HepG2 (cell line): ENCODE results near the gene RHBDD3. TPM values are rescaled to one million over a fixed set of nuclear protein-coding genes. Genes with fewer than 3 reads are reported as not detected.

Experiments used
- ATAC-seq: fragments of 200-7000 bp; cut with Tn5 transposase; 3 replicates; pipeline ENCODE4 v1.9.1; 2020; ENCODE audit warnings: mild to moderate bottlenecking, moderate library complexity
- BruUV-seq: library from RNA; stranded (reverse); fragments of 400-500 nt; replicated peaks from 2 replicates; lab custom pipeline; 2021; lab: Mats Ljungman, UMichigan
- CTCF ChIA-PET: fragments of 300-600 bp; formaldehyde crosslinking; extraction: SDS; loops from one replicate; lab custom pipeline; 2021; ENCODE audit warnings: low total read pairs, inconsistent platforms, low intra/inter-chr PET ratio; lab: Yijun Ruan, JAX
- POLR2A ChIA-PET: fragments of 350-600 bp; sonication (Branson Sonifier 250); formaldehyde crosslinking; loops from one replicate; lab custom pipeline; 2020; ENCODE audit warnings: antibody characterized with exemption, inconsistent platforms; lab: Yijun Ruan, JAX
- DNase-seq: peaks from one replicate; pipeline ENCODE4 v3.0.0-alpha.2; 2015; ENCODE audit warnings: low spot score
- FAIRE-seq: peaks from 3 replicates; lab custom pipeline; 2011; peaks lifted over from hg19 to GRCh38; lab: Jason Lieb, UNC
- H2AFZ ChIP-seq: one replicate; pipeline ENCODE4 v1.6.1; 2011; ENCODE audit warnings: low read length, inconsistent platforms
- H3K27ac ChIP-seq: fragments of 300-600 bp; 3 replicates; pipeline ENCODE4 v1.8.0; 2011; ENCODE audit warnings: mixed run types, mild to moderate bottlenecking, mixed read lengths, low read length, inconsistent platforms; ENCODE audit not compliant: insufficient read depth; ENCODE audit errors: extremely low read length
- H3K27me3 ChIP-seq, 2 experiments: fragments of 200-600 bp in 1 of 2; 2 replicates in 1 of 2; 3 replicates in 1 of 2; pipeline versions ENCODE4 v1.6.0 to v1.8.0; 2011; ENCODE audit warnings: low read length in 2 of 2, mild to moderate bottlenecking in 2 of 2, moderate library complexity in 2 of 2, inconsistent platforms in 1 of 2; ENCODE audit not compliant: insufficient read depth in 2 of 2, control insufficient read depth in 1 of 2
- H3K36me3 ChIP-seq, 2 experiments: fragments of 200-600 bp in 1 of 2; replicated peaks in 1 of 2; 2 replicates in 1 of 2; 3 replicates in 1 of 2; pipeline versions ENCODE4 v1.5.1 to v1.8.0; 2011; ENCODE audit warnings: low read length in 2 of 2, inconsistent platforms in 1 of 2; ENCODE audit not compliant: insufficient read depth in 2 of 2, control insufficient read depth in 1 of 2
- H3K4me1 ChIP-seq: 2 replicates; pipeline ENCODE4 v1.5.1; 2012; ENCODE audit warnings: low read length, inconsistent platforms; ENCODE audit not compliant: insufficient read depth
- H3K4me2 ChIP-seq: 2 replicates; pipeline ENCODE4 v1.6.0; 2011; ENCODE audit warnings: low read depth, low read length, inconsistent platforms
- H3K4me3 ChIP-seq, 3 experiments: fragments of 200-600 bp in 1 of 3; sonication (generic), shearing (Covaris generic) in 1 of 3; replicated peaks in 1 of 3; 2 replicates each; pipeline ENCODE4 v1.5.1; 2011 to 2016; ENCODE audit warnings: low read length in 3 of 3, inconsistent platforms in 2 of 3, low read depth in 2 of 3, mild to moderate bottlenecking in 2 of 3, control low read depth in 1 of 3, mixed read lengths in 1 of 3; ENCODE audit not compliant: insufficient read depth in 1 of 3
- H3K79me2 ChIP-seq: one replicate; pipeline ENCODE4 v1.6.1; 2011; ENCODE audit warnings: low read length, inconsistent platforms; ENCODE audit not compliant: insufficient read depth
- H3K9ac ChIP-seq: 2 replicates; pipeline ENCODE4 v1.6.0; 2011; ENCODE audit warnings: mild to moderate bottlenecking, low read depth, low read length, inconsistent platforms; ENCODE audit not compliant: insufficient read depth
- H3K9me3 ChIP-seq: 2 replicates; pipeline ENCODE4 v1.5.1; 2012; ENCODE audit warnings: mild to moderate bottlenecking, low read length
- H4K20me1 ChIP-seq: 2 replicates; pipeline ENCODE4 v1.6.0; 2011; ENCODE audit warnings: inconsistent platforms, mild to moderate bottlenecking, low read length, moderate library complexity; ENCODE audit not compliant: insufficient read depth
- ADNP ChIP-seq: sonication (generic); formaldehyde crosslinking; IDR thresholded peaks from 2 replicates; pipeline ENCODE4 v1.4.0; 2020; ENCODE audit warnings: missing genetic modification reagents
- ATM ChIP-seq: fragments of 450-650 bp; IDR thresholded peaks from 2 replicates; pipeline ENCODE4 v1.7.1; 2017; ENCODE audit warnings: mild to moderate bottlenecking, borderline replicate concordance
- CCAR2 ChIP-seq: fragments of 200-400 bp; formaldehyde crosslinking; optimal IDR thresholded peaks from 2 replicates; pipeline ENCODE3; 2018; ENCODE audit warnings: low read depth, mild to moderate bottlenecking, low read length, moderate library complexity
- EED ChIP-seq: sonication (generic); formaldehyde crosslinking; IDR thresholded peaks from 2 replicates; pipeline ENCODE4 v1.5.0; 2020; ENCODE audit warnings: mild to moderate bottlenecking, missing genetic modification reagents
- FOXK1 ChIP-seq: sonication (generic); formaldehyde crosslinking; IDR thresholded peaks from 2 replicates; pipeline ENCODE4 v1.4.0; 2020; ENCODE audit warnings: low read depth, missing genetic modification reagents, borderline replicate concordance
- HIVEP1 ChIP-seq: sonication (generic); formaldehyde crosslinking; IDR thresholded peaks from 2 replicates; pipeline ENCODE4 v1.4.0; 2020; ENCODE audit warnings: mild to moderate bottlenecking, missing genetic modification reagents
- HNF4G ChIP-seq, 2 experiments: sonication (generic) in 1 of 2; formaldehyde crosslinking in 1 of 2; IDR thresholded peaks; 2 replicates each; pipeline versions ENCODE4 v1.4.0 to v1.6.1; 2011 to 2020; ENCODE audit warnings: borderline replicate concordance in 2 of 2, low read depth in 2 of 2, mild to moderate bottlenecking in 2 of 2, low read length in 1 of 2, missing genetic modification reagents in 1 of 2, moderate library complexity in 1 of 2
- ONECUT2 ChIP-seq: sonication (generic); formaldehyde crosslinking; IDR thresholded peaks from 2 replicates; pipeline ENCODE4 v1.4.0; 2020; ENCODE audit warnings: missing genetic modification reagents
- PHF21A ChIP-seq: sonication (generic); formaldehyde crosslinking; IDR thresholded peaks from 2 replicates; pipeline ENCODE4 v1.5.0; 2020; ENCODE audit warnings: mild to moderate bottlenecking, missing genetic modification reagents
- RBFOX2 ChIP-seq: fragments of 200-400 bp; formaldehyde crosslinking; IDR thresholded peaks from 2 replicates; pipeline ENCODE4 v1.6.1; 2017; ENCODE audit warnings: low read depth, mild to moderate bottlenecking, low read length
- SAP130 ChIP-seq: IDR thresholded peaks from 2 replicates; pipeline ENCODE4 v1.6.1; 2016; ENCODE audit warnings: low read depth
- SMARCC2 ChIP-seq: fragments of 450-650 bp; IDR thresholded peaks from 2 replicates; pipeline ENCODE4 v1.6.1; 2017; ENCODE audit warnings: antibody characterized with exemption, mild to moderate bottlenecking
- TBX3 ChIP-seq: fragments of 450-650 bp; IDR thresholded peaks from 2 replicates; pipeline ENCODE4 v1.6.1; 2017; ENCODE audit warnings: antibody characterized with exemption, mild to moderate bottlenecking, inconsistent platforms, borderline replicate concordance
- ZFP82 ChIP-seq: sonication (generic); formaldehyde crosslinking; IDR thresholded peaks from 2 replicates; pipeline ENCODE4 v1.5.1; 2020; ENCODE audit warnings: mild to moderate bottlenecking, missing genetic modification reagents, borderline replicate concordance
- ZFP90 ChIP-seq: sonication (generic); formaldehyde crosslinking; IDR thresholded peaks from 2 replicates; pipeline ENCODE4 v1.8.0; 2022; ENCODE audit warnings: missing genetic modification reagents, mild to moderate bottlenecking, inconsistent platforms, borderline replicate concordance
- ZNF232 ChIP-seq: sonication (generic); formaldehyde crosslinking; IDR thresholded peaks from 2 replicates; pipeline ENCODE4 v1.4.0; 2020; ENCODE audit warnings: missing genetic modification reagents, borderline replicate concordance
- ZNF33B ChIP-seq: sonication (generic); formaldehyde crosslinking; IDR thresholded peaks from 2 replicates; pipeline ENCODE4 v1.5.1; 2020; ENCODE audit warnings: mild to moderate bottlenecking, missing genetic modification reagents
- ZNF569 ChIP-seq: sonication (generic); formaldehyde crosslinking; IDR thresholded peaks from 2 replicates; pipeline ENCODE4 v1.5.0; 2020; ENCODE audit warnings: mild to moderate bottlenecking, missing genetic modification reagents, moderate library complexity, borderline replicate concordance
- ZNF672 ChIP-seq: sonication (generic); formaldehyde crosslinking; IDR thresholded peaks from 2 replicates; pipeline ENCODE4 v1.8.1; 2022; ENCODE audit warnings: missing genetic modification reagents
- WGBS: methylation state at CpG from one replicate; pipeline ENCODE4 v1.1.6; 2017; ENCODE audit warnings: low lambda C conversion rate; 5-methylcytosine and 5-hydroxymethylcytosine counted together
- in situ Hi-C: cut with HindIII; loops from 2 replicates; pipeline ENCODE4 v1.10.0; 2017; ENCODE audit warnings: low pct_unique_long_range_greater_than_20kb; ENCODE audit not compliant: extremely low pct_ligation_motif_present
- intact Hi-C: fragments of 100-400 bp; cut with micrococcal nuclease; formaldehyde crosslinking; loops from one replicate; pipeline ENCODE4 v1.10.0; 2022; ENCODE audit not compliant: unreplicated experiment
- polyA plus RNA-seq, 8 experiments: library from polyadenylated mRNA; depleted of rRNA in 3 of 8; stranded (reverse) in 7 of 8; unstranded in 1 of 8; fragments of >200 nt; fragmentation: Illumina TruSeq in 4 of 8; extraction: Trizol in 4 of 8; gene quantifications; 2 replicates each; pipeline versions ENCODE4 v1.2.1 to v1.2.3, GENCODE V29; 2011 to 2016; ENCODE audit warnings: low read depth in 4 of 8, missing spikeins in 1 of 8, mixed read lengths in 1 of 8; ENCODE audit not compliant: insufficient read depth in 1 of 8
- total RNA-seq, 5 experiments: library from RNA; depleted of rRNA; stranded (reverse); fragments of >200 nt; fragmentation: Illumina TruSeq; extraction: Trizol; gene quantifications; 2 replicates each; pipeline ENCODE4 v1.2.3, GENCODE V29; 2016; ENCODE audit warnings: low read depth in 1 of 5
- TF ChIP-seq, protein P1 (sequence below): sonication (generic); formaldehyde crosslinking; IDR thresholded peaks from 2 replicates; pipeline ENCODE4 v1.4.0; 2020; ENCODE audit warnings: missing genetic modification reagents; ENCODE audit errors: not compliant biosample characterization

RHBDD3 gene
- total and polyA plus RNA-seq, 2 of the 13 experiments (the other 11 are each of a cell fraction or from before 2014, with no cell fraction given): 12.1 to 26.7 TPM

GRCh38 chr22:29244785-29245625 is 22.8 kb downstream of the RHBDD3 start (continued):
- TF ChIP-seq ATM (no peak), PHF21A (CRISPR knock-in tag) (no peak), HNF4G (IDR thresholded peaks at IDR 0.05; ENCODE audit: borderline replicate concordance, low read depth, low read length) (no peak), HNF4G (CRISPR knock-in tag; IDR thresholded peaks at IDR 0.05; ENCODE audit: borderline replicate concordance, low read depth) (peak; percentile 25; the same call in 1 of the 2 replicates), FOXK1 (CRISPR knock-in tag) (no peak), ZNF33B (CRISPR knock-in tag) (no peak)

- H4K20me1 ChIP-seq: no peaks in the 10 kb centered on the region
- no peak overlapping the region for H3K9ac ChIP-seq
- in situ Hi-C loops: no loop called here
- TF ChIP-seq ONECUT2 (CRISPR knock-in tag) (no peak), ZNF569 (CRISPR knock-in tag) (no peak), SMARCC2 (no peak), CCAR2 (no peak), ZFP90 (CRISPR knock-in tag) (no peak), RBFOX2 (no peak), SAP130 (no peak), ZNF232 (CRISPR knock-in tag) (no peak), ZFP82 (CRISPR knock-in tag) (no peak), ZNF672 (CRISPR knock-in tag) (no peak), EED (CRISPR knock-in tag) (no peak), HIVEP1 (CRISPR knock-in tag) (no peak), TBX3 (no peak), ADNP (CRISPR knock-in tag) (no peak)
- TF ChIP-seq, protein P1, sequence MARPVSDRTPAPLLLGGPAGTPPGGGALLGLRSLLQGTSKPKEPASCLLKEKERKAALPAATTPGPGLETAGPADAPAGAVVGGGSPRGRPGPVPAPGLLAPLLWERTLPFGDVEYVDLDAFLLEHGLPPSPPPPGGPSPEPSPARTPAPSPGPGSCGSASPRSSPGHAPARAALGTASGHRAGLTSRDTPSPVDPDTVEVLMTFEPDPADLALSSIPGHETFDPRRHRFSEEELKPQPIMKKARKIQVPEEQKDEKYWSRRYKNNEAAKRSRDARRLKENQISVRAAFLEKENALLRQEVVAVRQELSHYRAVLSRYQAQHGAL: no peak
- TF ChIP-seq, all 625 proteins: peak for 0
- intact Hi-C loops: no loop called here
- Histone ChIP-seq H3K4me2 (no peak overlapping the region), H3K36me3 (no peaks in the 10 kb centered on the region), H3K9me3 (no peaks in the 10 kb centered on the region), H3K27ac (no peak overlapping the region), H3K79me2 (no peaks in the 10 kb centered on the region), H2AFZ (no peak overlapping the region), H3K4me1 (peaks cover 16% of the 10 kb centered on the region), H3K4me3 (no peak overlapping the region), H3K27me3 (0 out of 5 replicates have a peak, but pooled peaks cover 0 to 8% of the 10 kb centered on the region in 2 experiments)
- CTCF ChIA-PET: no interaction called here
- no TSS peak for BruUV-seq
- 40% methylated on average over 11 of the region's 11 CpGs for WGBS
- DNase-seq (no peak), FAIRE-seq (no peak), ATAC-seq (no peak)
- POLR2A ChIA-PET: no interaction called here
Measured at GRCh38 chr22:29243874-29244446, 23.8 kb downstream of the RHBDD3 start.
